HG02885 (cell line): ENCODE results near the gene CBR4.
"Not testable (repeated sequence)": the region's sequence is repeated elsewhere in the genome, so short reads cannot be mapped to it uniquely, and the experiment has no call there.

ENCODE experiments used
- ATAC-seq: cut with Tn5 transposase; IDR thresholded peaks from one replicate; pipeline ENCODE4 v1.9.1; 2021; ENCODE audit warnings: mild to moderate bottlenecking; ENCODE audit not compliant: unreplicated experiment, poor library complexity

CBR4 gene

GRCh38 chr4:169035871-169036620 lies 26.0 kb upstream of the CBR4 start:
- not testable (repeated sequence) for ATAC-seq

GRCh38 chr4:169033660-169034059 lies 23.6 kb upstream of the CBR4 start:
- ATAC-seq = no peak

- ATAC-seq = no peak
Measured at GRCh38 chr4:169032883-169033645, 23.0 kb upstream of the CBR4 start.

- no peak for ATAC-seq
Measured at GRCh38 chr4:169032194-169032593, 22.1 kb upstream of the CBR4 start.

GRCh38 chr4:169031392-169031791 lies 21.3 kb upstream of the CBR4 start:
- ATAC-seq = no peak

GRCh38 chr4:169030562-169030982 lies 20.5 kb upstream of the CBR4 start:
- no peak for ATAC-seq

GRCh38 chr4:169029947-169030346 lies 19.9 kb upstream of the CBR4 start:
- no peak for ATAC-seq

GRCh38 chr4:169027663-169028062 lies 17.6 kb upstream of the CBR4 start:
- no peak for ATAC-seq

GRCh38 chr4:169025184-169025583 lies 15.1 kb upstream of the CBR4 start:
- no peak for ATAC-seq

GRCh38 chr4:169024762-169025161 lies 14.7 kb upstream of the CBR4 start:
- ATAC-seq = peak; percentile 83

- no peak for ATAC-seq
Measured at GRCh38 chr4:169018406-169018805, 8.4 kb upstream of the CBR4 start.

- ATAC-seq = no peak
Measured at GRCh38 chr4:169017971-169018370, 7.9 kb upstream of the CBR4 start.

- no peak for ATAC-seq
Measured at GRCh38 chr4:169015186-169015623, 5.2 kb upstream of the CBR4 start.

- no peak for ATAC-seq
Measured at GRCh38 chr4:169014586-169014985, 4.5 kb upstream of the CBR4 start.

- no peak for ATAC-seq
Measured at GRCh38 chr4:169013396-169013795, 3.3 kb upstream of the CBR4 start.

GRCh38 chr4:169012049-169012448 lies 2.0 kb upstream of the CBR4 start:
- no peak for ATAC-seq

GRCh38 chr4:169009286-169010124 lies 550 bp downstream of the CBR4 start:
- peak; percentile 37 for ATAC-seq

- ATAC-seq = no peak
Measured at GRCh38 chr4:169005453-169006099, 4.5 kb downstream of the CBR4 start.

- ATAC-seq = no peak
Measured at GRCh38 chr4:169000315-169000714, 9.7 kb downstream of the CBR4 start.

GRCh38 chr4:168999809-169000208 lies 10.2 kb downstream of the CBR4 start:
- no peak for ATAC-seq
